NCI-H1694 (cell line): ENCODE measurements around the gene NR1H2.
"Not testable (repeated sequence)": the region's sequence is repeated elsewhere in the genome, so short reads cannot be mapped to it uniquely, and the experiment has no call there.

Source experiments
- DNase-seq: peaks from one replicate; lab custom pipeline; 2025; lab: John Stamatoyannopoulos, UW

The NR1H2 gene

GRCh38 chr19:50378169-50378862 is 2.1 kb downstream of the NR1H2 start:
- no peak for DNase-seq

DNA sequence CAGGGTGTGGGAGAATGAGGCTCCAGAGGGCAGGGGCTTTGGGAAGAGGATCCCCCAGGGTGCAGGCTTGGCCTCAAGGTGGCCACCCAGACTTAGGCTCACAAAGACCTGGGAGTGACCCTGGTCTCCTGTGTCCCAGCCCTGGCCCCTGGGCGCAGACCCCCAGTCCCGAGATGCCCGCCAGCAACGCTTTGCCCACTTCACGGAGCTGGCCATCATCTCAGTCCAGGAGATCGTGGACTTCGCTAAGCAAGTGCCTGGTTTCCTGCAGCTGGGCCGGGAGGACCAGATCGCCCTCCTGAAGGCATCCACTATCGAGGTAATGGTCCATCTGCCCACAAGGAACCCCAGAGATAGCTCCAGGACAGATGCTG is 2.6 kb downstream of the NR1H2 start:
- DNase-seq: no peak

GRCh38 chr19:50379602-50380001 is 3.3 kb downstream of the NR1H2 start:
- no peak for DNase-seq

GRCh38 chr19:50380137-50380536 is 3.9 kb downstream of the NR1H2 start:
- DNase-seq: no peak

DNA sequence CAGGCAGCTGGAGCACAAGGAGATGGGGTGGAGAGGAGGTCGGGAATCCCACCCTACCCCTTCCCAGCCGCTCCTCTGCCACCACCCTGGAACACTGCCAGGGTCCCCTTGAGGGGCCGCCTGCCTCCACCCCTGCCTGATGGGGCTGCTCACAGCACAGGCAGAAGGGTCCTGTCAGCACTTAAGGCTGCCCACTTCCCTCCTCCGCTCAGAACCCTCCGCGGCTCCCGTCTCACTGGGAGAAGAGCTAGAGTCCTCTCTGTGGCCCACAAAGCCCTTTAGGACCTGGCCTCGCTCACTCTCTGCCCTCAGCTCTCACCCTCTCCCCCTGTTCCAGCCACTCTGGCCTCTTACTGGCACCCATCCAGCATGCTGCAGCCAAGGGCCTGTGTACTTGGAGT is 4.5 kb downstream of the NR1H2 start:
- no peak for DNase-seq

GRCh38 chr19:50381881-50382729 is 5.8 kb downstream of the NR1H2 start:
- DNase-seq: no peak

DNA sequence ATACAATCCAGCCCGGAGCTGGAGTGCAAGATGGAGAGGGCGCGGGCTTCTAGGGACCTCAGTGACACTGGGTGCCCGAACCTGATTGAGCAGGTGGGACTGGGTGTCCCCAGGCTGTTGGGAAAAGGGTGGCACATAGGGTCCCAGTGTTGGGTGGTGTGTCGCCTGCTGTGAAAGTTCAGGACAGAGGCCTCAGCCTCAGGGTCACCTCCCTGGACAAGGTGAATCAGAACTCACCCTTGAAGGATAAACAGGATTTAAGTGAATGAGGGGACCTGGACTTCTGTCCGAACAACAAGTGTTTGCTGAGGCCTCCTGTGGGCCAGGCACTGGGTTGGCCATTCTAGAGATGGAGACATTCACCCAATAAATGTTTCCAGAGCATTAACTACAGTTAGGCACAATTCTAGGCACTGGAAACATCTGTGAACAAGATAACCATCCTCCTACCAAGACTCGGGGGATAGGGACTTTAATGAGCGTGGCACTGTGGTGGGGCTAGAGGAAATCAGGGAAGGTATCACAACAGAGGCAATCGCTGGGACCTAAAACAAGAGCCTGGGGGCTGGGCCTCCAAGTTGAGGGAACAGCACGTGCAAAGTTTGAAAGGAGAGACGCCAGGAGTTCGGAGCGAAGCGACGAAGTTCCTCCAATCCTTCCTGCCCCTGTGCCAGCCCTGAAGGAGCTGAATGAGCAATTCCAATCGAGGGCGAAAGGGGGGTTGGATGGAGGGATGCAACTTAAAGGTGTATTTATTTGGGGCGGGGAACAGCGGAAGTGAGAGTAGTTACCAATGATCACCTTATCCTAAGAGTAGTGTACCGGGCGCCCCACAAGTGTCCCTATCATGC is 7.0 kb downstream of the NR1H2 start:
- no peak for DNase-seq

DNA sequence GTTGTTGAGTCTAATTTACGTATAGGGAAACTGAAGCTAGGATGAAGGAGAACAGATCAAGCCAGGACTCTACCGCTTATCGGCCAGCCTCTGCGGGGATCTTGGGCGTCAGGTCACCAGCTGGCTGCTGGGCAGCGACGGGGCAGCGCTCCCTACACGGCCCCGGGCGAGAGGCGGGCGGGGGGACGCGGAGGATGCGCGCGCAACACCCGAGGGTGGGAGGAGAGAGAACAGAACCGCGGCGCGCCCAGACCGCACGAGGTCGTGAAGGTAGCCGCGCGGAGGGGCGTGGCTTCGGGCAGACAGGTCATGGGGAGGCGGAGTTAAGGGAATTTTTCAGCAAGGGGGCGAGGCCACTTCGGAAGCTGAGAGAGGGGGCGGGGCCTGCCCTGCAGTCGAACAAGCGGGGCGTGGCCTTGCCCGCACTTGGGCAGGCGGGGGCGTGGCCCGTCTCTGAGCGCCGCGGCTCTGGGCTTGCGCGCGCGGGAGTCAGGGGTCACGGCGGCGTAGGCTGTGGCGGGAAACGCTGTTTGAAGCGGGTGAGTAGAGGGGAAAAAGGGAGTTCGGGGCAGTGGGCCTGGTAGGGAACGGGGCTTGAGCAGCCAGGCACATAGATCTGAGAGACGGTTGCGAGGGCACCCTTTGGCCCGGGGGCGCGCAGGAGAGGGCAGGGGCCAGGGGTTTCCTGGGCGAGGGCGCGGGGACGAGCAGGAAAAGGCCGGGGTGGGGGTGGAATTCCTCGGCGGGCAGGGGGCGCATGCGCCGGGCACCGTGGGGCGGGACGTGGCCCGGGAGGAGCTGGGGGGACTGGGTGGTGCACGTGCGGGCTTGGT is 7.8 kb downstream of the NR1H2 start, which contains the start of gene POLD1:
Gene POLD1 (plus strand): TSS at position 496 of the 833 bp plus-strand sequence. CDS start 14,505 bp downstream, outside the sequence.
- peak; percentile 92 for DNase-seq

- DNase-seq: no peak
These were observed 8.7 kb downstream of the NR1H2 start for GRCh38 chr19:50384685-50385535.

DNA sequence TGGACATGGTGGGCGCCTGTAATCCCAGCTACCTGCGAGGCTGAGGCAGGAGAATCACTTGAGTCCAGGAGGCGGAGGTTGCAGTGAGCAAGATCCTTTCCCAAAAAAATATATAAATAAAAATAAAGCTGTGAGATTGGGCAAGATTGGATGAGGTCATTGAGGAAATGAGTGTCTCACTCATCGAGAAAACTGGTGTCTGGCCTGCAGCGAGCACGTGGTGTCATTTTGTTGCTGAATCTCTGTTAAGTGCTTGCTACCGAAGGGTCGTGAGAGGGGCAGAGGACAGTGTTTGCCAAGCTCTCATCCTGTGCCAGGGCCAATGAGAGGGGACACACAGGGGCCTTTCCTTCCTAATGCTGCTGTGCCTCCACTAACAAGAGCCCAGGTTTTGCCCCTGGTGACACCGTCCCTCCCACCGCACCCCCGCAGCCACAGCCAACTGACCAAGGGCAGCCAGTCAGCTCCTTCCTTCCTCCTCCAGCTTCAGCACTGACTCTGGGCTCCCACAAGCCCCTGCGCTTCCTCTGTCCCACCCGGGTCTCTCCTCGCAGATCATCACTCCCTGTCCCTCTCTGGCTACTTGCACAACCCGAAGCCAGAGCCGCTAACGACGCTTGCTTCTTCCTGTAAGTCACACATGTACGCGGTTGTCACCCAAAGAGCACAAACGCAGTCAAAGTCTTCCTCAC is 11.1 kb downstream of the NR1H2 start:
- DNase-seq: no peak

DNA sequence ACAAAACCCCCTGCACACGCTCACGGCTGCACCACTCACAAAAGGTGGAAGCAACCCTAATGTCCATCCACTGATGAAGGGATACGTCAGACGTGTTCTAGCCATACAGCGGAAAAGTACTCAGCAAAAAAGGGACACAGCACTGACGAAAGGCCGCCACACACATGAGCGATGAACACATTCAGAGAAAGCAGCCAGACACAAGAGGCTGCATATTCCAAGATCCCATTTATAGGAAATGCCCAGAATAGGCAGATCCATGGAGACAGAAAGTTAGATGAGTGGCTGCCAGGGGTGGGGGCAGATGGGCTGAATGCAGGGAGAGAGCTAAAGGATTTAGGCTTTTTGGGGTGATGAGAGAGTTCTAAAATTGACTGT is 11.6 kb downstream of the NR1H2 start:
- DNase-seq: no peak

DNA sequence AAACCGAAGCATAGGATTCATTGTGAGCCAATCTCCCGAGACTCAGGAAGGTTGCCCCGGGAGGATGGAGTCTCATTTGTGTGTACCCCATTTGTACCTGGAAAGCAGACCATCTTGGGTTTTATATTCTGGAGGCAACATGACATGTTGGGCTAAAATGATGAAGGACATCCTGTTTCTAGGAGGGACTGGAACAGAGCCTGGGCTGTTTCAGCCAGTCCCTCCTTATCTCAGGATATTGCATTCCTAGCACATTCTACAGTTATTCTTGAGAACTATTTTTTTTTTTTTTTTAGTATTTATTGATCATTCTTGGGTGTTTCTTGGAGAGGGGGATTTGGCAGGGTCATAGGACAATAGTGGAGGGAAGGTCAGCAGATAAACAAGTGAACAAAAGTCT is 14.0 kb downstream of the NR1H2 start:
- not testable (repeated sequence) for DNase-seq

- DNase-seq: not testable (repeated sequence)
These were observed 14.7 kb downstream of the NR1H2 start for GRCh38 chr19:50390952-50391351.

DNA sequence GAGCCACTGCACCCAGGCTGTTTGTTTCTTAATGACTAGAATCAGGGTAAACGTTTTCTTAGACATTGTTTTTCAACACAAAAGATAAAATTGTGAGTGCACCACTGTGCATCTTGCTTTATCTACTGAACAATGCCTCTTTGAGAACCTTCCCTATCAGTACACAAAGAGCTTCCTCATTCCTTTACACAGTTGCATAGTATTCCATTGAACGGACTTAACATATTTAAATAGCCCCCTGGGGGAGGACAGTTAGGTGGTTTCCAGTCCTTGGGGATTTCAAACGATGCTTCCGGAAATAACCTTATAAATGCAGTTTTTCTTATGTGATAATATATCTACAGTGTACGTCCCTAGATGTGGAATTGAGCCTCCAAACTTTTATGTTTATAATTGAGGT is 16.5 kb downstream of the NR1H2 start:
- DNase-seq: no peak

DNA sequence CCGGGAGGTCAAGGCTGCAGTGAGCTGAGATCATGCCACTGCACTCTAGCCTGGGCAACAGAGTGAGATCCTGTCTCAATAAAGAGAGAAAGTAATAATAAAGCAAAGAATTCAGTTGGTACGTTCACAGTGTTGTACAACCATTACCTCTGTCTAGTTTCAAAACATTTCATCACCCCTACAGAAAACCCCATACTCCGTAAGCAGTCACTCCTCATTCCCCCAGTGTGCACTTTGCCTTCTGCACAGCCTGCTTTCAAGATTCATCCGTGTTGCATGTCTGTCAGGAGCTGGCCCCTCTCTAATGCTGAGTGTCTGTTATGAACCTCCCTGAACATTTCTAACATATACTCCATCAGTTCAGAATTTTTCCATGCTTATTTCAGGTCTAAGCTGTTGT is 17.3 kb downstream of the NR1H2 start:
- no peak for DNase-seq

DNA sequence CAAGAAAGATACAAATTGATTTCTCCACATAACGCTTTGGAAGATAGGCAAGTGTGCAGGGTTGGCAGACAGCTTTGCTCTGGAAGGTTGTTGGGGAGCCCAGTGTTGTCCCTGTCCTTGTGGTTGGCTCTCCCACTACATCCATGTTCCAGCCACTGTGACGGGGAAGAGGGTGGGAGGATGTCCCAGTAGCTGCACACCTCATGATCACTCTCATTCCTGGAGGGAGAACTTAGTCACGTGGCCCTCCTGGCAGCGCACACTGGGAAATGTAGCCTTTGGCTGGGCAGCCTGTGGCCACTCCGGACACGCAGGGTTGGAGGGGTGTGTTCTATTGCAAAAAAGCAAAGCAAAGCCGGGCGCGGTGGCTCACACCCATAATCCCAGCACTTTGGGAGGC is 17.8 kb downstream of the NR1H2 start:
- no peak for DNase-seq

DNA sequence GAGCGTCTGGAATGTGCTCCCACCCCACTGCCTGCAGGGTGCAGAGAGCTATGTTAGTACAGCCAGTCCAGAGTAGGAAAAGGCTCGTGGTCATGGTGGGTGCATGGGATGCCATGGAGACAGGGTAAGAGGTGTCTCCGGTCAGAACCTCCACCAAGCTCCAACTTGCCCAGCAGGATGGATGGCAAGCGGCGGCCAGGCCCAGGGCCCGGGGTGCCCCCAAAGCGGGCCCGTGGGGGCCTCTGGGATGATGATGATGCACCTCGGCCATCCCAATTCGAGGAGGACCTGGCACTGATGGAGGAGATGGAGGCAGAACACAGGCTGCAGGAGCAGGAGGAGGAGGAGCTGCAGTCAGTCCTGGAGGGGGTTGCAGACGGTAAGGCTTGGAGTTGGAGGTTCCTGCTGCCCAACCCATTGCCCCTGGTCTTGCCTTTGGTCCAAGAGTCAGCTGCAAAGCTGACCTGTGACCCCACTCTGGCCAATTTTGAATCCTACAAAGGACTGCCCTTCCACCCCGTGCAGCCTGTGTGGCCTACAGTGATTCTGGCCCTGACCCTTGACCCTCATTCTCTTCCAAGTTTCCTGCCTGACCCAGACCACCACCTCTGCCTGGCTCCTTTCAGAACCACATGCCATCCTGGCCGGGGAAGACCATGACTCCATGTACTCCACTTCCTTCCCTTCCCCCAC is 22.6 kb downstream of the NR1H2 start:
- no peak for DNase-seq

DNA sequence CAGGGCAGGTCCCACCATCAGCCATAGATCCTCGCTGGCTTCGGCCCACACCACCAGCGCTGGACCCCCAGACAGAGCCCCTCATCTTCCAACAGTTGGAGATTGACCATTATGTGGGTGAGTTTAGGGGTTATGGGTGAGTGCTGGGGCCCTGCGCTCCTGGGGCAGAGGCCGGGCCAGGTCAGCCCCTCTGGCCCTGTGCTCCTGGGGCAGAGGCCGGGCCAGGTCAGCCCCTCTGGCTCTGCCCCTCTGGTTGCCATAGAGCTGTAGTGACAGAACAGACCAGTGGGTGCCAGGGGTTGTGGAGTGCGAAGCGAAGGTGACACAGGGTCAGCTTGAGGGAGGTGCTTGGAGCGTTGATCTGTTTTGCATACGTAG is 23.1 kb downstream of the NR1H2 start:
- no peak for DNase-seq
